Superior temporal gyrus (tissue), 1 donor: ENCODE results near the gene FERMT3.

ENCODE experiments used
- DNase-seq: peaks from one replicate; pipeline ENCODE4 v3.0.0-alpha.2; 2016; ENCODE audit errors: extremely low spot score

The FERMT3 gene

GRCh38 chr11:64220798-64221197 is 14.3 kb downstream of the FERMT3 start:
- no peak for DNase-seq

GRCh38 chr11:64222651-64223000 is 16.1 kb downstream of the FERMT3 start:
- no peak for DNase-seq

DNA sequence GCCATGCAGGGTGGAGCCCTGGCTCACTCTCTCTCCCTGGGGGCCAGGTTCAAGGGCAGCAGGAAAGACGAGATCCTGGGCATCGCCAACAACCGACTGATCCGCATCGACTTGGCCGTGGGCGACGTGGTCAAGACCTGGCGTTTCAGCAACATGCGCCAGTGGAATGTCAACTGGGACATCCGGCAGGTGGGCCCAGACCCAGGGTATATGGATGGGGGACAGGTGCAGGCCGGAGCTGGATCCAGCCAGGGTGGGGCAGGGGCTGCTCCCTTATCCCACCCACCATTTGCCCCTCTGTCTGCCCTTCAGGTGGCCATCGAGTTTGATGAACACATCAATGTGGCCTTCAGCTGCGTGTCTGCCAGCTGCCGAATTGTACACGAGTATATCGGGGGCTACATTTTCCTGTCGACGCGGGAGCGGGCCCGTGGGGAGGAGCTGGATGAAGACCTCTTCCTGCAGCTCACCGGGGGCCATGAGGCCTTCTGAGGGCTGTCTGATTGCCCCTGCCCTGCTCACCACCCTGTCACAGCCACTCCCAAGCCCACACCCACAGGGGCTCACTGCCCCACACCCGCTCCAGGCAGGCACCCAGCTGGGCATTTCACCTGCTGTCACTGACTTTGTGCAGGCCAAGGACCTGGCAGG is 16.6 kb downstream of the FERMT3 start:
- no peak for DNase-seq

DNA sequence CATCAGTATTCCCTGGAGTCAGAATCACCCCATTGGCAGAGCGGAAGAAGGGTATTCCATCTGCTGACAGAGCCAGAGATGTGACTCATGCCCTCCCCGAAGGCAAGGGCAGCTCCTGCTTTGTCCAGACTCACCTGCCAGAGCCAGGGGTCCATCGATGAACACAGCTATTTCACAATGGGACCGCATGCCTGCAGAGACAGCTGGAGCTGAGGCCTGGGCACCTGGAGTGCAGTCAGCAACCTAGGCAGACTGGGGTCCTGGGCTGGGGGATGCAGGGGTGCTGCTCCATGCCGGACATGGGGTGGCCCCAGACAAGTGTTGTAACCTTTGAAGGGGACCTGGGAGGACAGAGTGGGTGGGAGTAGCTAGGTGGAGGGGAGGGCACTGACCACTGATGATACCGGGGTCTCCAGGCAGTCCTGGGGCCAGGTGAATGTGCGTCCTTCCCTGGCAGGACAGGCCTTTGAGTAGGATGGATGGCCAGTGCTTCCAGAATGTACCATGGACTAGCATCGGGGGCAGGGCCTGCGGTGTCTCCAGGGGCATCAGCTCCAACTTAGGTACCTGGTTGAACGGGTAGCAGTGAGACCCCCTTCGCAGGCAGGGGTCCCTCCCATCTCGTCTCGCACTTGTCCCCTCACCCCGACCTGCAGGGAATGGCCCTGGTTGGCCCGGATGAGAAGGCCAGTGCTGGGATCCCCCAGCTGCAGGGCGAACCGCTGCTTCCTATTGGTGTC is 17.8 kb downstream of the FERMT3 start:
- no peak for DNase-seq

DNA sequence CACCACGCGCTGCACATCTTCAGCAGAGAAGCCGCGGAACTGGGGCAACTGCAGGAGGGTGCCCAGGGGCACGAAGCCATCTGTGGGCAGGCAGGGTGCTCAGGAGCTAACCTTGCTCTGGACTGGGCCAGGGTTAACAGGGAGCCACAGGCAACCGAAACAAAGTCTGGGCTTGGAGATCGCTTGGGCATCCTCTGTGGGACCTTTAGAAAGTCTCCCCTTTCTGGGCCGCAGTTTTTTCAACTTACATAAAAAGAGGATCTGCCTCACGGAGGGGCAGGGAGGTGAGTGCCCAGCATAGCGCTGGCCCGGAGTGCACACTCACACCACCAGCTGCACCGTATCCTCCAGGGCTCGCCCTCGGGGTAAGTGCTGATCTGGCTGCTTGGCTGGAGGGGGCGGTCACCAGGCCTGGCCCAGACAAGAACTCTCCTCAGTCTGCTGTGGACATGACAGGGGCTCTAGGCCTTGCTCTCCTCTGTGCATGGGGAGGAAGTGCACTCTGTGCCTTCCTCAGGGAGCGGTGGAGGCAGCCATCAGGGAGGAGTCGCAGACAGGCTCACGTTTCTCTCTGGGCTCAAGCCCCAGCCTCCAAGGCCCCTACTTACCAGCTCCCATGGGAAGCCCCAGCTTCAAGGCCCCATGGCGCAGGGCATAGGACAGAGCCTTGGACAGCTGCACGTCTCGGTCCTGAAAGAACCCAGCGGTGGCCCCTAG is 18.5 kb downstream of the FERMT3 start:
- DNase-seq = no peak

DNA sequence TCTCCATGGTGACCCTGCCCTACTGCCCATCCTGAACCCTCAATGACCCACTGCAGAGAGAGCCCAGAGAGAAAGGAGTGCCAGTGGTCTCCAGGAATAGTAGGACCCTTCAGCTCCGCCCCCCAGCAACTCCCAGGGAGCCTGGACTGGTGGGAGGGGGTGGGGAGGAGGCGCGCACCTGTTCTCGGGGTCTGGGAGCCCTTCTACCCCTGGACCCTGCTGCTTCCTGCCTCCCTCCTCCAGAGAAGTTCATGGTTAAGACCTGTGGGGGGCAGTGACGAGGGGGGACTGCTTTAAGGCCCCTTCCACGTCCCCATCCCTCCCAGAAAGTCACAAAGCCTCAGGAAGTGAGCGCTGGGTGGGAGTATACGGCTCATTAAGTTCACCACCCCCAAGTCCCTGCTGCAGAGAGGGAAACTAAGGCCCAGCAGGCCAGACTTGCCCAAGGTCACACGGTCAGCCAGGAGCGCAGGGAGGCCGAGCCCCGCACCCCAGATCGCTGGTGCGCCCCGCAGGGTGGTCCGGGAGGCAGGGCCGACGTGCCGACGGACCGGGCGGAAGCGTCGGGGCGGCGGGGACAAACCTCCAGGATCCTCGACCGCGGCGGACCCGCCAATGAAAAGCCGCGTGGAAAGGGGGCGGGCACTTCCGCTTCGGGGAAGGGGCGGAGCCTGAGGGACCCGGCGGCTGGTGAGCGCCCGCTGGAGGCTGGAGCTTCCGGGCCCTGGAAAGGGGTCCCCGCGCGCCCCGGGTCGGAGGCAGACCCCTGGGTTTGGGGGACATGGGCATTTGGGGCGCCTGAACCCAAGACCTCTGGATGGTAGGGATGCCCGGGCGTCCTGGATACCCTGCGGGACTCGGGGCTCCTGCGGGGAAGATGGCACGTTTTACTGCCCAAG is 19.3 kb downstream of the FERMT3 start, which contains the start of the genes NUDT22 and TRPT1:
NUDT22 (plus strand) TSS at position 667 of the 899 bp plus-strand sequence. CDS start 379 bp downstream, outside the sequence.
TRPT1 (minus strand) TSS at position 579 of the 899 bp plus-strand sequence; CDS start at position 253, 326 bp downstream.
- peak; percentile 92 for DNase-seq

GRCh38 chr11:64226507-64227051 is 20.1 kb downstream of the FERMT3 start:
- DNase-seq = no peak

DNA sequence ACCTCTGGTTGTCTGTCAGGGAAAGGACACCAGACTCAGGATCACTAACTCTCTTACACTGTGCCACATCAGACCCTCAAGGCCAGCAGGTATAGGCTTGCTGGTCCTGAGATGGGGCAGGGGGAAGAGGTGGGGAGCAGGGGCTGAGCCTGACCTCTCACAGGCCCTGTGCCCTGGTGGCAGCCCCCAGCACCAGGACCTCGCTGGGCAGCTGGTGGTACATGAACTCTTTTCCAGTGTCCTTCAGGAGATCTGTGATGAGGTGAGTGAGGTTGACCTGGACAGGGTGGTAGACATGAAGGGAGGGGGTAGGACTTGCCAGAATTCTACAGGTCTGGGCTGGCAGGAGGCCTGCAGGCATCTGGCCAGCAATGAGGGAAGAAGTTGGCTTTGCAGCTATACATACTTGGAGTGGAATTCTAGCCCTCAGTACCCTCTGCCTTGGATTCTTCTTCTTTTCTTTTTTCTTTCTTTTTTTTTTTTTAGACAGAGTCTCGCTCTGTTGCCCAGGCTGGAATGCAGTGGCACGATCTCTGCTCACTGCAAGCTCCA is 21.0 kb downstream of the FERMT3 start:
- DNase-seq = no peak

GRCh38 chr11:64229090-64229743 is 22.7 kb downstream of the FERMT3 start:
- no peak for DNase-seq

DNA sequence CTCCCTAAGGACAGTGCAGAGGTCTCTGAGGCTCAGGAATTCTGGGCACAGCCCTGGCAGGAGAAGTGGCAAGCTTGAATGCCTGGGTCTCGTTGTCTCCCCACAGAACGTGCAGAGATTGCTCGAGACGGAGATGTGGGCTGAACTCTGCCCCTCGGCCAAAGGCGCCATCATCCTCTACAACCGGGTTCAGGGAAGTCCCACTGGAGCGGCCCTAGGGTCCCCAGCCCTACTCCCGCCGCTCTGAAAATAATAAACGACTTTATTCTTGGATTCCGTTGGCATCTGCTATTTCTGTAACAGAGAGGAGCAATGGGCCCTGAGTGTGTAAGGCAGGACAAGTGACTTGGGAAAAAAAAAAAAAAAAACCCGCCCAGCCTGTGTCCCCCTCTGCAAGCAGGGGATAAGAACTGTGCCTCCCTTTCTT is 23.2 kb downstream of the FERMT3 start:
- DNase-seq = no peak

DNA sequence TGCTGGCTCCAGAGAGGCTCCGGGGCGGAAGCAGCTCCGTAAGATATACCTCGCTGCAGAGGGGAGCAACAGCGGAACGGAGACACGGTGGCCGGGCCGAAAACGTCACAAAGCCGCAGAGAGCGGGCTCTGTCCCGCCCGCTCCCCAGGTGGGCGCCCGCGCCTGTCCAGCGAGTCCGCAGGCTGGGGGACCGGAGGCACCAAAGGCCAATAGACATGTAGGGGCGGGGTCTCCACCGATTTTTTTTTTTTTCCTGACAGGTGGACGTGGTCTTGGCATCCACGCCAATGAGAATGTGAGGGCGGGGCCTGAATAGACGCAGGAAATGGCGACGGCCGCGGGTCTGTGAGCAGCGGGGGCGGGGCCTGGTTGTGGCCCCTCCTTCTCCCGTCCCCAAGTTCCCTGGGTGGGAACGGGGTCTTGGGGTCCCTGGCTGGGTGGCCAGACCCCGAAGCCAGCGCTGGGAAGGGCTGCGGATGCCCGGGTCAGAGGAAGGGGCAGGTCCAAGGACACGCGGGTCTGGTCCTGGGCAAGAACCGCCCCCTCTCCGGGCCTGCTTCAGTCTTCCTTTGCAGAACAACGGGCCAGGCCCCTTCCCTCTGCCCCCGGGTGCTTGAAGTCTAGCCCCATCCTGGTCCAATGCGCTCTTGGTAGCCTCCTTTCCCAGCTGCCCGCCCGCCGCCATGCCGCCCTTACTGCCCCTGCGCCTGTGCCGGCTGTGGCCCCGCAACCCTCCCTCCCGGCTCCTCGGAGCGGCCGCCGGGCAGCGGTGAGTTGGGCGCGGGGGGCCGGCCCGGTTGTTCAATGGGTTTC is 23.9 kb downstream of the FERMT3 start, which contains the start of gene DNAJC4:
DNAJC4 (plus strand) TSS at position 378 of the 814 bp plus-strand sequence; CDS start at position 685, 307 bp downstream.
- peak; percentile 93 for DNase-seq

GRCh38 chr11:64230985-64231365 is 24.5 kb downstream of the FERMT3 start:
- DNase-seq = no peak

DNA sequence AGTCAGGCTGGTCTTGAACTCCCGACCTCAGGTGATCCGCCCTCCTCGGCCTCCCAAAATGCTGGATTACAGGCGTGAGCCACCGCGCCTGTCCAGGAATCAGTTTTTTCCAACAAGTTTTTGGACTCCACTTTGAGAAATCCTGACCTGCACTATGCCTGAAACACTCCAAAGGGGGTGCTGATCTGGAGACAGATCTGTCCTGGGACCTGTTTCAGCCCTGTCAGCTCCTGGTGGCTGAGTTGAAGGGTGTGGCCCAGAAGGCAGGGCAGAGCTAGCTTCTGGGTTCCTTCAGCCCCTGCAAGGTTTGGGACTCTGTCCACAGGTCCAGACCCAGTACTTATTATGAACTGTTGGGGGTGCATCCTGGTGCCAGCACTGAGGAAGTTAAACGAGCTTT is 25.0 kb downstream of the FERMT3 start:
- DNase-seq = no peak

GRCh38 chr11:64232182-64232966 is 25.9 kb downstream of the FERMT3 start:
- no peak for DNase-seq

DNA sequence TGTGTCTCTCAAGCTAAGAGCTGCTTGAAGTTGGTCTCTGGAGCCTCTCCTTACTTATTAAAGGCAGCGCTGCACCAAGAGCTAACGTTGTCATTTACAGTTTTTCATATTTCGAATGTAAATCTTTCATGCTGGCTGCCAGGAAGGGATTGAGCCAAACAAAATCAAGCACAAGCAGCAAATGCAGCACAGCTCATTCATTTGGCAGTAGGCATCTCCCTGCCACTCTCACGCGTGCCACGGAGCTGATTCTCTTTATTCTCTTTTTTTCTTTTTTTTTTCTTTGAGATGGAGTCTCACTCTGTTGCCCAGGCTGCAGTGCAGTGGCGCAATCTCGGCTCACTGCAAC is 26.4 kb downstream of the FERMT3 start:
- no peak for DNase-seq

DNA sequence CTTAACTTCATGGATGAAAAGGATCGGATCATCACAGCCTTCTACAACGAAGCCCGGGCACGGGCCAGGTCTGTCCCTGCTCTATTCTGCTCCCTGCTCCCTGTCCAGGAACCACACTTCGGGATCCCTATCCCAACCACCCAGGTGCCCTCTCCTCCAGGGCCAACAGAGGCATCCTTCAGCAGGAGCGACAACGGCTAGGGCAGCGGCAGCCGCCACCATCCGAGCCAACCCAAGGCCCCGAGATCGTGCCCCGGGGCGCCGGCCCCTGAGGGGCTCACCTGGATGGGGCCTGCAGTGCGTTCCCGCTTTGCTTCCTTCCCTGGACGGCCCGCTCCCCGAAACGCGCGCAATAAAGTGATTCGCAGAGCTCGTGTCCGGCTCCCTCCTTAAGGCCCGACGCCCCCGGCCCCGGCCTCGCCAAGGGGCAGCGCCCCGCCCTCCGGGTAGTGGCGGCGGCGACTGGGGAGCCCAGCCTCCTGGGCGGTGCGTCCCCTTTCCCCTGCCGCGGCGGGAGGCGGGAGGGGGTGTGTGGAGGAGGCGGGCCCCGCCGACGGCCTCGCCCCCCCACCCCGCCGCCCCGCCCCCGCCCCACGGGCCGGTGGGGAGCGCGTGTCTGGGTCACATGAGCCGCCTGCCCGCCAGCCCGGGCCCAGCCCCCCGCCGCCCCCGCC is 27.5 kb downstream of the FERMT3 start, which contains the start of gene VEGFB:
VEGFB (plus strand) TSS at position 672 of the 674 bp plus-strand sequence. CDS start 250 bp downstream, outside the sequence.
- no peak for DNase-seq

DNA sequence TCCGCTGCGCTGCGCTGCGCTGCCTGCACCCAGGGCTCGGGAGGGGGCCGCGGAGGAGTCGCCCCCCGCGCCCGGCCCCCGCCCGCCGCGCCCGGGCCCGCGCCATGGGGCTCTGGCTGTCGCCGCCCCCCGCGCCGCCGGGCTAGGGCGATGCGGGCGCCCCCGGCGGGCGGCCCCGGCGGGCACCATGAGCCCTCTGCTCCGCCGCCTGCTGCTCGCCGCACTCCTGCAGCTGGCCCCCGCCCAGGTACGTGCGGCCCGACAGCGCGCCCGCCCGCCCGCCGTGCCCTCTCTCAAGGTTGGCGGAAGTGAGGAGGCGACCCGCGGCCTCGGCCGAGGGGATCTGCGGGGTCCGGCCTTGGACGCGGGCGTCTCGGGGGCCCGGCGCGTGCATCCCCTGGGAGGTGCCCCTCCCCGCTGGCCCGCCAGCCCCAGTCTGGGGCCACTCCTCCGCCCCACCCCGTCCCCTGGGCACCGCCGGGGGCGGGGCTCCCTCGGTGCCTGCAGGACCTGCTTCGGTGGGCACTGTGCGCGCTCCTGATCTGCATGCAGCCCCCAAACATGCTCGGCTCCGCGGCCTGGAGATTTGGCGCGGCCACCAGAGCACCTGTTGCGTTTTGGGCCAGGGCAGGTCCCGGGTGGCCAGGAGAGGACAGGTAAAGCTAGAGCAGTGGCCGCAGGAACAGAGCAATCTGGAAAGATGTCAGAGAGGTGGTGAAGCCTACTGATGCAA is 28.3 kb downstream of the FERMT3 start:
- DNase-seq = no peak
